Gastrocnemius medialis (tissue), 4 donors: ENCODE measurements around the gene TEP1. TPM values are rescaled to one million over a fixed set of nuclear protein-coding genes. Genes with fewer than 3 reads are reported as not detected.

Experiments used
- ATAC-seq, 2 donors: fragments of 150-250 bp; one replicate each; pipeline ENCODE4 v1.9.1; 2016
- DNase-seq, 2 donors: peaks; one replicate each; pipeline ENCODE4 v3.0.0-alpha.2; 2019
- H3K27ac ChIP-seq, 4 donors: fragments of 200-600 bp; sonication (generic); 1 replicate in 1 of 4; 2 replicates in 3 of 4; pipeline ENCODE4 v1.5.1; 2016 to 2018; ENCODE audit warnings: mild to moderate bottlenecking in 2 of 4, moderate library complexity in 1 of 4
- H3K27me3 ChIP-seq, 3 donors: fragments of 200-600 bp; sonication (generic) in 2 of 3; 1 replicate in 1 of 3; 2 replicates in 2 of 3; pipeline versions ENCODE4 v1.5.1 to v1.6.0; 2016 to 2019; ENCODE audit warnings: mild to moderate bottlenecking in 1 of 3, moderate library complexity in 1 of 3
- H3K36me3 ChIP-seq, 2 donors: fragments of 200-600 bp; sonication (generic) in 1 of 2; one replicate each; pipeline ENCODE4 v1.5.1; 2017 to 2018
- H3K4me1 ChIP-seq, 2 donors: fragments of 200-600 bp; sonication (generic) in 1 of 2; one replicate each; pipeline ENCODE4 v1.5.1; 2016 to 2017; ENCODE audit warnings: mild to moderate bottlenecking in 2 of 2
- H3K4me3 ChIP-seq, 4 donors: fragments of 200-600 bp; sonication (generic) in 3 of 4; 1 replicate in 1 of 4; 2 replicates in 3 of 4; pipeline ENCODE4 v1.5.1; 2016 to 2019; ENCODE audit warnings: mild to moderate bottlenecking in 2 of 4
- H3K9me3 ChIP-seq, 3 donors: fragments of 200-600 bp; sonication (generic) in 2 of 3; 1 replicate in 1 of 3; 2 replicates in 2 of 3; pipeline ENCODE4 v1.5.1; 2016 to 2019
- POLR2A ChIP-seq, 2 donors: fragments of 450-650 bp; IDR thresholded peaks; one replicate each; pipeline ENCODE4 v1.6.1; 2017; ENCODE audit warnings: antibody characterized with exemption in 2 of 2, mild to moderate bottlenecking in 2 of 2, moderate library complexity in 2 of 2
- in situ Hi-C, 4 donors: fragments of 200-750 bp; cut with MboI; loops; one replicate each; pipeline versions ENCODE4 v1.15.0 to v1.8.0; 2017; ENCODE audit warnings: low sequenced_read_pairs in 4 of 4
- intact Hi-C: fragments of 100-400 bp; cut with DNase I; formaldehyde crosslinking; loops from one replicate; pipeline ENCODE4 v1.15.1; 2023; ENCODE audit warnings: low total_unique reads
- total RNA-seq, 4 donors: library from RNA; depleted of rRNA; stranded (reverse); fragments of >200 nt; gene quantifications; one replicate each; pipeline versions ENCODE4 v1.1.0 to v1.2.3, GENCODE V29; 2016
- TF ChIP-seq, protein P1 (sequence below), 5 experiments: fragments of 450-650 bp in 3 of 5; fragments of 200-600 bp in 2 of 5; sonication (generic) in 2 of 5; IDR thresholded peaks in 4 of 5; conservative IDR thresholded peaks in 1 of 5; 1 replicate in 4 of 5; 2 replicates in 1 of 5; pipeline ENCODE4 v1.5.1; 2016 to 2019; ENCODE audit warnings: antibody characterized with exemption in 5 of 5, mild to moderate bottlenecking in 3 of 5, moderate library complexity in 3 of 5

Gene TEP1
- total RNA-seq, 4 donors from 2014 or later = 7.2 to 25.7 (median 12.0) TPM

DNA sequence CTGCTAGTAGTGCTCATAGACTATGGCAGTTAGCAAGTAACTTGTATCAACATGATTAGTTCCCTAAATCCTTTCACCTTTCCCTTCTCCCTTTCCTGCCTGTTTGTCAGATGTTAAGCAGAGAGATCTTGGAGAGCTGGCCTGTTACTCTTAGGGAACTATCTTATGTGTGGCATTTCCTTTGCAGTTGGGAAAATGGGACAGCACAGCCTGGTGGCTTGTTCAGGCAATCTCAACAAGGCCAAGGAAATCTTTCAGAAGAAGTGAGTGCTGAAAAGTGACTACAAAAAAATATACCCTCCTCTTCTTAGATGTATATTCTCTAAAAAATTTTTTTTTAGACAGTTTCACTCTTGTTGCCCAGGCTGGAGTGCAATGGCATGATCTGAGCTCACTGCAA lies 62.4 kb downstream of the TEP1 start:
- Histone ChIP-seq H3K4me1 (no peaks in the 10 kb centered on the region), H3K36me3 (peaks cover 2 to 81% of the 10 kb centered on the region in 2 donors), H3K9me3 (no peaks in the 10 kb centered on the region), H3K27ac (no peak overlapping the region), H3K4me3 (no peak overlapping the region), H3K27me3 (no peaks in the 10 kb centered on the region)
- intact Hi-C loops (no loop called here), in situ Hi-C loops (loop anchor here in 2 of 4 donors (25.0 kb wide), 1 partner anchor 1061 kb away; no protein-coding TSS in a partner anchor)
- DNase-seq (no peak), ATAC-seq (no peak)
- TF ChIP-seq, protein P1, sequence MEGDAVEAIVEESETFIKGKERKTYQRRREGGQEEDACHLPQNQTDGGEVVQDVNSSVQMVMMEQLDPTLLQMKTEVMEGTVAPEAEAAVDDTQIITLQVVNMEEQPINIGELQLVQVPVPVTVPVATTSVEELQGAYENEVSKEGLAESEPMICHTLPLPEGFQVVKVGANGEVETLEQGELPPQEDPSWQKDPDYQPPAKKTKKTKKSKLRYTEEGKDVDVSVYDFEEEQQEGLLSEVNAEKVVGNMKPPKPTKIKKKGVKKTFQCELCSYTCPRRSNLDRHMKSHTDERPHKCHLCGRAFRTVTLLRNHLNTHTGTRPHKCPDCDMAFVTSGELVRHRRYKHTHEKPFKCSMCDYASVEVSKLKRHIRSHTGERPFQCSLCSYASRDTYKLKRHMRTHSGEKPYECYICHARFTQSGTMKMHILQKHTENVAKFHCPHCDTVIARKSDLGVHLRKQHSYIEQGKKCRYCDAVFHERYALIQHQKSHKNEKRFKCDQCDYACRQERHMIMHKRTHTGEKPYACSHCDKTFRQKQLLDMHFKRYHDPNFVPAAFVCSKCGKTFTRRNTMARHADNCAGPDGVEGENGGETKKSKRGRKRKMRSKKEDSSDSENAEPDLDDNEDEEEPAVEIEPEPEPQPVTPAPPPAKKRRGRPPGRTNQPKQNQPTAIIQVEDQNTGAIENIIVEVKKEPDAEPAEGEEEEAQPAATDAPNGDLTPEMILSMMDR (IDR thresholded peaks at IDR 0.05 in 4 of 5, conservative IDR thresholded peaks at IDR 0.05 in 1 of 5) = no peak
- TF ChIP-seq POLR2A (IDR thresholded peaks at IDR 0.05) = no peak

- TF ChIP-seq, protein P1 (IDR thresholded peaks at IDR 0.05 in 4 of 5, conservative IDR thresholded peaks at IDR 0.05 in 1 of 5) = no peak
- no peak for TF ChIP-seq POLR2A (IDR thresholded peaks at IDR 0.05)
- no peak overlapping the region for H3K4me3 ChIP-seq
- in situ Hi-C loops (loop anchor here in 2 of 4 donors (25.0 kb wide), 1 partner anchor 1062 kb away; no protein-coding TSS in a partner anchor), intact Hi-C loops (no loop called here)
- H3K36me3 ChIP-seq = peaks cover 2 to 79% of the 10 kb centered on the region in 2 donors
- DNase-seq = no peak
- no peaks in the 10 kb centered on the region for H3K27me3 ChIP-seq
- no peak for ATAC-seq
- H3K9me3 ChIP-seq = no peaks in the 10 kb centered on the region
- no peaks in the 10 kb centered on the region for H3K4me1 ChIP-seq
- H3K27ac ChIP-seq = no peak overlapping the region
These were observed 63.0 kb downstream of the TEP1 start for GRCh38 chr14:20350282-20350681.

- DNase-seq (no peak), ATAC-seq (no peak)
- no peaks in the 10 kb centered on the region for H3K9me3 ChIP-seq
- in situ Hi-C loops = loop anchor here (5.0 to 25.0 kb wide), 5 partner anchors 65 to 640 kb away; partner anchors contain the start of genes APEX1 (in 3 of the 4), OSGEP (in 3 of the 4), PIP4P1 (in 3 of the 4) and PNP (in 3 of the 4)
- no peak overlapping the region for H3K4me3 ChIP-seq
- TF ChIP-seq, protein P1 (IDR thresholded peaks at IDR 0.05 in 4 of 5, conservative IDR thresholded peaks at IDR 0.05 in 1 of 5) = no peak
- TF ChIP-seq POLR2A (IDR thresholded peaks at IDR 0.05) = no peak
- intact Hi-C loops = loop anchor here (10.0 kb wide), 1 partner anchor 757 kb away; the partner anchor contains the start of gene TMEM253
- H3K27me3 ChIP-seq = no peaks in the 10 kb centered on the region
- H3K27ac ChIP-seq = no peak overlapping the region
- H3K36me3 ChIP-seq = peaks cover 2 to 55% of the 10 kb centered on the region in 2 donors
- H3K4me1 ChIP-seq = peaks cover 5 to 10% of the 10 kb centered on the region in 2 donors
These were observed 65.6 kb downstream of the TEP1 start for GRCh38 chr14:20347747-20348146.

GRCh38 chr14:20346713-20347112 lies 66.6 kb downstream of the TEP1 start:
- intact Hi-C loops (loop anchor here (10.0 kb wide), 1 partner anchor 758 kb away; the partner anchor contains the start of gene TMEM253), in situ Hi-C loops (loop anchor here (5.0 to 25.0 kb wide), 5 partner anchors 66 to 641 kb away; partner anchors contain the start of genes APEX1 (in 3 of the 4), OSGEP (in 3 of the 4), PIP4P1 (in 3 of the 4) and PNP (in 3 of the 4))
- Histone ChIP-seq H3K36me3 (peaks cover 2 to 45% of the 10 kb centered on the region in 2 donors), H3K4me3 (no peak overlapping the region), H3K27ac (no peak overlapping the region), H3K4me1 (peaks cover 5 to 10% of the 10 kb centered on the region in 2 donors), H3K27me3 (no peaks in the 10 kb centered on the region), H3K9me3 (no peaks in the 10 kb centered on the region)
- TF ChIP-seq POLR2A (IDR thresholded peaks at IDR 0.05) = no peak
- TF ChIP-seq, protein P1 (IDR thresholded peaks at IDR 0.05 in 4 of 5, conservative IDR thresholded peaks at IDR 0.05 in 1 of 5) = no peak
- no peak for ATAC-seq
- DNase-seq = no peak
